Astrocyte (in vitro differentiated cells and primary cell): Measurements from ENCODE around the gene EFTUD2.

ENCODE experiments used
- EZH2 ChIP-seq: IDR thresholded peaks from 2 replicates; pipeline ENCODE4 v1.6.1; 2012; ENCODE audit warnings: mild to moderate bottlenecking, low read length, inconsistent platforms; ENCODE audit not compliant: insufficient read depth
- TF ChIP-seq, protein P1 (sequence below): IDR thresholded peaks from 2 replicates; pipeline ENCODE4 v1.5.1; 2011; ENCODE audit warnings: low read depth, mild to moderate bottlenecking, inconsistent platforms, low read length, moderate library complexity; ENCODE audit not compliant: insufficient read depth

DNA sequence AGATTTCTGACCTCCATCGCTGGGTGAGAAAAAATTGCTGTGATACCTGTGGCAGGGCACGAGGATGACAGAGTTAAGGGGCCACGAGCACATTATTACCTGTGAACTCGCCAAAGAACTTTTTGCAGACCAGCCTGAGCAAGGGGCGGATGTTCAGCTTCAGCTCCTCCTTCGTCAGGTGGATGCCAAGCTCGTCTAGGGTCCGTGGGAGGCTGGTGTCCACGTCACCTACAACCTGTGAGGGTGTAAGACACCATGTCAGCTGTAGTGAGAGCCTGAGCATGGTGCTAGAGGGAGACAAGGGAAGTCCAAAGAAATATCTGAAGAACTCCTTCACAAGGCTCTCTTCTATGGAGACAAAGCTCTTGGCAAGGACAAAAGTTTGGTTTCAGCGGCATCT is 34.4 kb downstream of the EFTUD2 start:
- TF ChIP-seq, protein P1, sequence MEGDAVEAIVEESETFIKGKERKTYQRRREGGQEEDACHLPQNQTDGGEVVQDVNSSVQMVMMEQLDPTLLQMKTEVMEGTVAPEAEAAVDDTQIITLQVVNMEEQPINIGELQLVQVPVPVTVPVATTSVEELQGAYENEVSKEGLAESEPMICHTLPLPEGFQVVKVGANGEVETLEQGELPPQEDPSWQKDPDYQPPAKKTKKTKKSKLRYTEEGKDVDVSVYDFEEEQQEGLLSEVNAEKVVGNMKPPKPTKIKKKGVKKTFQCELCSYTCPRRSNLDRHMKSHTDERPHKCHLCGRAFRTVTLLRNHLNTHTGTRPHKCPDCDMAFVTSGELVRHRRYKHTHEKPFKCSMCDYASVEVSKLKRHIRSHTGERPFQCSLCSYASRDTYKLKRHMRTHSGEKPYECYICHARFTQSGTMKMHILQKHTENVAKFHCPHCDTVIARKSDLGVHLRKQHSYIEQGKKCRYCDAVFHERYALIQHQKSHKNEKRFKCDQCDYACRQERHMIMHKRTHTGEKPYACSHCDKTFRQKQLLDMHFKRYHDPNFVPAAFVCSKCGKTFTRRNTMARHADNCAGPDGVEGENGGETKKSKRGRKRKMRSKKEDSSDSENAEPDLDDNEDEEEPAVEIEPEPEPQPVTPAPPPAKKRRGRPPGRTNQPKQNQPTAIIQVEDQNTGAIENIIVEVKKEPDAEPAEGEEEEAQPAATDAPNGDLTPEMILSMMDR = no peak
- TF ChIP-seq EZH2 = no peak
